Uterus (tissue), 4 donors: ENCODE results near the gene EEF1AKMT2. TPM values are rescaled to one million over a fixed set of nuclear protein-coding genes. Genes with fewer than 3 reads are reported as not detected.

Source experiments
- DNase-seq, 2 donors: peaks; one replicate each; pipeline ENCODE4 v3.0.0-alpha.2; 2019 to 2020
- H3K27ac ChIP-seq, 2 donors: fragments of 200-600 bp; sonication (generic); 1 replicate in 1 of 2; 2 replicates in 1 of 2; pipeline ENCODE4 v1.5.1; 2016 to 2018
- H3K27me3 ChIP-seq, 2 donors: fragments of 200-600 bp; sonication (generic); one replicate each; pipeline ENCODE4 v1.5.1; 2018 to 2019; ENCODE audit warnings: control low read depth in 1 of 2
- H3K36me3 ChIP-seq, 2 donors: fragments of 200-600 bp; sonication (generic); one replicate each; pipeline ENCODE4 v1.5.1; 2019; ENCODE audit warnings: control low read depth in 1 of 2
- H3K4me1 ChIP-seq, 2 donors: fragments of 200-600 bp; sonication (generic); one replicate each; pipeline ENCODE4 v1.5.1; 2018 to 2019; ENCODE audit warnings: control low read depth in 1 of 2
- H3K4me3 ChIP-seq, 2 donors: fragments of 200-600 bp; sonication (generic); 1 replicate in 1 of 2; 2 replicates in 1 of 2; pipeline ENCODE4 v1.5.1; 2018 to 2019; ENCODE audit warnings: mild to moderate bottlenecking in 1 of 2
- H3K9me3 ChIP-seq, 2 donors: fragments of 200-600 bp; sonication (generic); one replicate each; pipeline ENCODE4 v1.5.1; 2019; ENCODE audit warnings: control low read depth in 1 of 2
- POLR2A ChIP-seq, 2 donors: fragments of 450-650 bp; IDR thresholded peaks; one replicate each; pipeline ENCODE4 v1.6.1; 2016; ENCODE audit warnings: antibody characterized with exemption in 2 of 2, mild to moderate bottlenecking in 1 of 2, moderate library complexity in 1 of 2
- intact Hi-C: fragments of 100-400 bp; cut with DNase I; formaldehyde crosslinking; loops from one replicate; pipeline ENCODE4 v1.15.1; 2023; ENCODE audit warnings: low total_unique reads
- total RNA-seq, 4 donors: library from RNA; depleted of rRNA in 3 of 4; stranded (reverse); fragments of >200 nt in 3 of 4; gene quantifications; one replicate each; pipeline versions ENCODE4 v1.1.0 to v1.2.4, GENCODE V29; 2014 to 2023
- TF ChIP-seq, protein P1 (sequence below), 4 experiments: fragments of 200-600 bp in 2 of 4; fragments of 450-650 bp in 2 of 4; sonication (generic) in 2 of 4; IDR thresholded peaks; one replicate each; pipeline ENCODE4 v1.5.1; 2016 to 2019; ENCODE audit warnings: antibody characterized with exemption in 4 of 4, mild to moderate bottlenecking in 2 of 4, moderate library complexity in 1 of 4
- donor health status: DM: yes; HTN: yes; CAD: no.

The EEF1AKMT2 gene
- total RNA-seq, 4 donors from 2014 or later: 17.9 to 60.6 (median 40.7) TPM

DNA sequence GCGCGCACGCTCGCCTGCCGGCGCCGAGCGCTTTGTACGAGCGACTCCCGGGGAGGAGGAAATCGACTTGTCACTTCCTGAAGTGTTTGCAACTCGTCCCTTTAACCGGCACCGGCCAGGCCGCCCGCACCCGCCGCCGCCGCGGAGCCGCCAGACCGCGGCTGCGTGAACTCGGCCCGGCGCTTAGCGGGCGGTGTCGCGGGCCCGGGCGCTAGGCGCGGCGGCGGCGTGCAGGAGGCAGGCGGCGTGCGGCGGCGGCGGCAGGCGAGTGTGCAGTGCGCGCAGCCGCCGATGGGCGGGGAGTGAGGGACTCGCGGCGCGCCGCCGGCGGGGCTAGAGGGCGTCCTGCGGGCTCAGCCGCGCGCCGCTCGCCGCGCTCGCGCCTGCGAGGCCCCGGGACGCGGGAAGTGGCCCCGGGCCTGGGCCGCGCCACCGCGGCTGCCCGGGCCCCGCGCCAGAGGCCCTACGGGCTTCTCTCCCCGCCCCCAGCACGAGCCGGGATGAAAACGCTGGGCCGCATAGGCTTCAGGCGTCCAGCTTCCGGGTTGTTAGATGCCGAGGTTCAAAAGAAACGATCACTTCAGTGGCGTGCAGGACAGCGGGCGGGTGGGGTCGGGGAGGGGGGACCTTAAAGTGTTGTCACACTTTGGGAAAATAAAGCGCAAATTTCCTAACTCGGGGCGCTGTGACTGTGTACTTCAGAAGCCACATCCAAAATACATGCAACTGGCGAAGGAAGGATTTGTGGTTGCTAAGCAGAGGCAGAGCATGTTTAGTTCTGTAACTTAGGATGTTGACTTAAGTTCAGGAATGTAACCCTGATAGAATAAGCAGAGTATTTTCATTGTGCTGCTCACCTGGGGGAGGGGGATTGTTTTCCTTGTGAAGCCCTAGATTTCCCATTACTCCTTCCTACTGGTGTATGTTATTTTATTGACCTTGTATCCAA, 47.3 kb downstream of the EEF1AKMT2 start, which contains the start of gene FAM53B:
Gene FAM53B, minus strand, starts transcription at position 277 of the 949 bp plus-strand sequence. CDS start 37,665 bp downstream, outside the sequence.
- no peaks in the 10 kb centered on the region for H3K36me3 ChIP-seq
- peak within 1 kb of the TSS; percentile 88 to 92 for H3K27ac ChIP-seq
- H3K9me3 ChIP-seq: no peaks in the 10 kb centered on the region
- no peaks in the 10 kb centered on the region for H3K27me3 ChIP-seq
- peak; percentile 38 to 74 for TF ChIP-seq POLR2A (IDR thresholded peaks at IDR 0.05)
- TF ChIP-seq, protein P1, sequence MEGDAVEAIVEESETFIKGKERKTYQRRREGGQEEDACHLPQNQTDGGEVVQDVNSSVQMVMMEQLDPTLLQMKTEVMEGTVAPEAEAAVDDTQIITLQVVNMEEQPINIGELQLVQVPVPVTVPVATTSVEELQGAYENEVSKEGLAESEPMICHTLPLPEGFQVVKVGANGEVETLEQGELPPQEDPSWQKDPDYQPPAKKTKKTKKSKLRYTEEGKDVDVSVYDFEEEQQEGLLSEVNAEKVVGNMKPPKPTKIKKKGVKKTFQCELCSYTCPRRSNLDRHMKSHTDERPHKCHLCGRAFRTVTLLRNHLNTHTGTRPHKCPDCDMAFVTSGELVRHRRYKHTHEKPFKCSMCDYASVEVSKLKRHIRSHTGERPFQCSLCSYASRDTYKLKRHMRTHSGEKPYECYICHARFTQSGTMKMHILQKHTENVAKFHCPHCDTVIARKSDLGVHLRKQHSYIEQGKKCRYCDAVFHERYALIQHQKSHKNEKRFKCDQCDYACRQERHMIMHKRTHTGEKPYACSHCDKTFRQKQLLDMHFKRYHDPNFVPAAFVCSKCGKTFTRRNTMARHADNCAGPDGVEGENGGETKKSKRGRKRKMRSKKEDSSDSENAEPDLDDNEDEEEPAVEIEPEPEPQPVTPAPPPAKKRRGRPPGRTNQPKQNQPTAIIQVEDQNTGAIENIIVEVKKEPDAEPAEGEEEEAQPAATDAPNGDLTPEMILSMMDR (IDR thresholded peaks at IDR 0.05): peak in 3 of 4 experiments; percentile 27 to 87 (median 58)
- peak; percentile 72 to 82 for DNase-seq
- H3K4me3 ChIP-seq: peak within 1 kb of the TSS; percentile 57 to 65
- peaks cover 3 to 7% of the 10 kb centered on the region in 2 donors for H3K4me1 ChIP-seq
- intact Hi-C loops: loop anchor here (5.0 kb wide), 1 partner anchor 212 kb away; no protein-coding TSS in a partner anchor

DNA sequence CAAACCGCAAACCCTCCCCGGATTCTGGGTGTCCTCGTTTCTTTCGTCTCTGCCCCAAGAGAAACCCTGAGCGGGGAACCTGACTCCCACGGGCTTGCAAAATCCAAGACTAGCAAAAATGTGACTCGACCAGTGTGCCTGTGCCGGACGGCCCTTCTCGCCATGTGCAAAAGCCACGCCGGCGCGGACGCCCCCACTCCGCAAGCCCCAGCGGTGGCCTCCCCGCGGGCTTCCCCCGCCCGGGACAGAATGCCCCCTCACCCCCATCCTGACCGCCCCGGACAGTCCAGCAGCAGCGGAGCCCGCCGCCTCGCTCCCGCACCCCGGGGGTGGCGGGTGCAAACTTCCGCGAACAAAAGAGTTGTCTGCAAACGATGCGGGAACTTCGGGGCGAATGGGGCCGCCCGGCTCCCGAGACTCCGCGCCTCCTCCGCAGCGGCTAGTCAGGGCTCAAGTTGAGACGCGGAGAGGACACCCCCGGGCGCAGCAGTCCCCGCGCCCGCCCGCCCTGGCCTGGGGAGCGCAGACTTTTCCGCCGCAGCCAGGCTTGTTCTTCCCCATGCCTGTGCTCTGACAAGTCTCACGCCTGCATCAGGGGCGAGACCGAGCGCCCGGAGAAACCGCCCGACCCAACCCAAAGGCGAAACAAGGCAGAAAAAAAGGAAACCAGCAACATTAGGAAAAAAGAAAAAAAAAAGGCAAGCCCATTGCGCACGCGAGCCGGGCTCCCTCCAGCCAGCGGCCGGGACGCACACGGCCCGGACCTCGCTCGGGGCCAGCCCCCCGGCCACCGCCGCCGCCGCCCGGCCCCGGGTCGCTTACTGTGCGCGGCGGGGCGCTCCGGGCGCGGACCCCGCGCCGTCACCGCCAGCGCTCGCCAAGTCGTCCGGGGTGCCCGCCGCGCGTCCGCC, 48.2 kb downstream of the EEF1AKMT2 start:
- intact Hi-C loops: loop anchor here (5.0 kb wide), 1 partner anchor 211 kb away; no protein-coding TSS in a partner anchor
- TF ChIP-seq, protein P1 (IDR thresholded peaks at IDR 0.05): no peak
- no peak for TF ChIP-seq POLR2A (IDR thresholded peaks at IDR 0.05)
- H3K9me3 ChIP-seq: no peaks in the 10 kb centered on the region
- peak overlapping the region; percentile 88 to 92 for H3K27ac ChIP-seq
- H3K27me3 ChIP-seq: no peaks in the 10 kb centered on the region
- peak overlapping the region; percentile 57 to 65 for H3K4me3 ChIP-seq
- peak in 1 of 2 donors; percentile 46 for DNase-seq
- no peaks in the 10 kb centered on the region for H3K36me3 ChIP-seq
- H3K4me1 ChIP-seq: peaks cover 7 to 16% of the 10 kb centered on the region in 2 donors

- TF ChIP-seq, protein P1 (IDR thresholded peaks at IDR 0.05): peak in 2 of 4 experiments; percentile 14 to 24
- TF ChIP-seq POLR2A (IDR thresholded peaks at IDR 0.05): no peak
Observed at GRCh38 chr10:124742413-124743190, 49.1 kb downstream of the EEF1AKMT2 start.

GRCh38 chr10:124741922-124742412, 49.7 kb downstream of the EEF1AKMT2 start:
- H3K4me3 ChIP-seq: peak overlapping the region; percentile 57 to 65
- H3K9me3 ChIP-seq: no peaks in the 10 kb centered on the region
- peaks cover 16 to 30% of the 10 kb centered on the region in 2 donors for H3K4me1 ChIP-seq
- H3K36me3 ChIP-seq: no peaks in the 10 kb centered on the region
- TF ChIP-seq POLR2A (IDR thresholded peaks at IDR 0.05): no peak
- TF ChIP-seq, protein P1 (IDR thresholded peaks at IDR 0.05): no peak
- H3K27ac ChIP-seq: peak overlapping the region; percentile 88 to 92
- intact Hi-C loops: loop anchor here (5.0 kb wide), 1 partner anchor 210 kb away; no protein-coding TSS in a partner anchor
- H3K27me3 ChIP-seq: no peaks in the 10 kb centered on the region
- DNase-seq: peak; percentile 27 to 39

More at GRCh38 chr10:124742413-124743190, 49.1 kb downstream of the EEF1AKMT2 start:
- Histone ChIP-seq H3K36me3 (no peaks in the 10 kb centered on the region), H3K4me1 (peaks cover 10 to 25% of the 10 kb centered on the region in 2 donors), H3K27ac (peak overlapping the region; percentile 88 to 92), H3K9me3 (no peaks in the 10 kb centered on the region), H3K27me3 (no peaks in the 10 kb centered on the region), H3K4me3 (peak overlapping the region; percentile 57 to 65)
- peak in 1 of 2 donors; percentile 29 for DNase-seq
- intact Hi-C loops: loop anchor here (5.0 kb wide), 1 partner anchor 210 kb away; no protein-coding TSS in a partner anchor
